Esophagus muscularis mucosa (tissue), 4 donors: ENCODE results near the gene FOS. TPM values are rescaled to one million over a fixed set of nuclear protein-coding genes. Genes with fewer than 3 reads are reported as not detected.

Source experiments
- DNase-seq: peaks from one replicate; pipeline ENCODE4 v3.0.0-alpha.2; 2017; ENCODE audit errors: extremely low spot score
- H3K27ac ChIP-seq, 4 donors: fragments of 200-600 bp; sonication (generic); replicated peaks in 1 of 4; 1 replicate in 3 of 4; 2 replicates in 1 of 4; pipeline ENCODE4 v1.5.1; 2016 to 2019; ENCODE audit warnings: mild to moderate bottlenecking in 1 of 4
- H3K27me3 ChIP-seq, 4 donors: fragments of 200-600 bp; sonication (generic); one replicate each; pipeline versions ENCODE4 v1.5.1 to v1.6.0; 2016 to 2019
- H3K36me3 ChIP-seq, 4 donors: fragments of 200-600 bp; sonication (generic); one replicate each; pipeline ENCODE4 v1.5.1; 2016 to 2019
- H3K4me1 ChIP-seq, 4 donors: fragments of 200-600 bp; sonication (generic); one replicate each; pipeline ENCODE4 v1.5.1; 2016 to 2019
- H3K4me3 ChIP-seq, 4 donors: fragments of 200-600 bp; sonication (generic); 1 replicate in 2 of 4; 2 replicates in 2 of 4; pipeline ENCODE4 v1.5.1; 2016 to 2019; ENCODE audit warnings: mild to moderate bottlenecking in 4 of 4, moderate library complexity in 1 of 4
- H3K9me3 ChIP-seq, 4 donors: fragments of 200-600 bp; sonication (generic); 1 replicate in 3 of 4; 2 replicates in 1 of 4; pipeline ENCODE4 v1.5.1; 2016 to 2019
- EP300 ChIP-seq: sonication (generic); formaldehyde crosslinking; IDR thresholded peaks from one replicate; pipeline ENCODE4 v1.6.1; 2017; ENCODE audit warnings: antibody characterized with exemption
- POLR2A ChIP-seq: fragments of 450-650 bp; IDR thresholded peaks from one replicate; pipeline ENCODE4 v1.6.1; 2017; ENCODE audit warnings: antibody characterized with exemption, moderate library complexity, mild to moderate bottlenecking, low read depth
- POLR2AphosphoS5 ChIP-seq, 2 donors: sonication (generic); formaldehyde crosslinking; IDR thresholded peaks; one replicate each; pipeline ENCODE4 v1.6.1; 2017; ENCODE audit warnings: antibody characterized with exemption in 2 of 2
- WGBS: methylation state at CpG from one replicate; pipeline ENCODE4 v1.1.5; 2018; 5-methylcytosine and 5-hydroxymethylcytosine counted together
- intact Hi-C: fragments of 100-400 bp; cut with DNase I; formaldehyde crosslinking; loops from one replicate; pipeline ENCODE4 v1.15.1; 2023
- total RNA-seq, 4 donors: library from RNA; depleted of rRNA; stranded (reverse); fragments of >200 nt; gene quantifications; one replicate each; pipeline versions ENCODE4 v1.1.0 to v1.2.1, GENCODE V29; 2016
- TF ChIP-seq, protein P1 (sequence below), 3 experiments: fragments of 200-600 bp in 2 of 3; fragments of 450-650 bp in 1 of 3; sonication (generic) in 2 of 3; IDR thresholded peaks; one replicate each; pipeline ENCODE4 v1.5.1; 2017 to 2019; ENCODE audit warnings: antibody characterized with exemption in 3 of 3, mild to moderate bottlenecking in 2 of 3, moderate library complexity in 1 of 3

FOS gene
- total RNA-seq, 4 donors from 2014 or later, result 68.6 to 695 (median 143) TPM

DNA sequence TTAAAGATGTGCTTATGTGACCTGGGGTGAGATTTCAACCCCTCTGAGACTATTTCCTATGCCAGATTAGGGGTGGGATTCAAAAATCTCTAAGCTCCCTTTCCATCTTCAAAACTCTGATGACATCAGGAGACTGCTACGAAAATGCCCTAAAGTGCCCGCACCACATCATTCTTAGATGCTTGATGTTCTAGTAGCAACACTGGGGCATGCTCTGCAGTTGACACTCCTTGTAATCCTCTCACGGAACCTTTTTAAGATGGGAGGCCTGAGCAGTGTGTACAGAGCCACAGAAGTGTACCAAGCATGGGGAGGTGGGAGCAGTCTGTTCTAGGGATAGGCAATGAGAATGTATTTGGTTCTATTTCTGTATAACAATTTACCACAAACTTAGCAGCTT is 12.2 kb downstream of the FOS start:
- TF ChIP-seq, protein P1, sequence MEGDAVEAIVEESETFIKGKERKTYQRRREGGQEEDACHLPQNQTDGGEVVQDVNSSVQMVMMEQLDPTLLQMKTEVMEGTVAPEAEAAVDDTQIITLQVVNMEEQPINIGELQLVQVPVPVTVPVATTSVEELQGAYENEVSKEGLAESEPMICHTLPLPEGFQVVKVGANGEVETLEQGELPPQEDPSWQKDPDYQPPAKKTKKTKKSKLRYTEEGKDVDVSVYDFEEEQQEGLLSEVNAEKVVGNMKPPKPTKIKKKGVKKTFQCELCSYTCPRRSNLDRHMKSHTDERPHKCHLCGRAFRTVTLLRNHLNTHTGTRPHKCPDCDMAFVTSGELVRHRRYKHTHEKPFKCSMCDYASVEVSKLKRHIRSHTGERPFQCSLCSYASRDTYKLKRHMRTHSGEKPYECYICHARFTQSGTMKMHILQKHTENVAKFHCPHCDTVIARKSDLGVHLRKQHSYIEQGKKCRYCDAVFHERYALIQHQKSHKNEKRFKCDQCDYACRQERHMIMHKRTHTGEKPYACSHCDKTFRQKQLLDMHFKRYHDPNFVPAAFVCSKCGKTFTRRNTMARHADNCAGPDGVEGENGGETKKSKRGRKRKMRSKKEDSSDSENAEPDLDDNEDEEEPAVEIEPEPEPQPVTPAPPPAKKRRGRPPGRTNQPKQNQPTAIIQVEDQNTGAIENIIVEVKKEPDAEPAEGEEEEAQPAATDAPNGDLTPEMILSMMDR (IDR thresholded peaks at IDR 0.05), result no peak
- H3K27ac ChIP-seq, result no peak overlapping the region
- no peaks in the 10 kb centered on the region for H3K27me3 ChIP-seq
- no peak for DNase-seq
- 91% methylated on average over 3 of the region's 3 CpGs for WGBS
- peaks cover 17 to 23% (median 22%) of the 10 kb centered on the region in 4 donors for H3K4me1 ChIP-seq
- H3K9me3 ChIP-seq, result no peaks in the 10 kb centered on the region
- intact Hi-C loops, result no loop called here
- H3K36me3 ChIP-seq, result no peaks in the 10 kb centered on the region
- H3K4me3 ChIP-seq, result no peak overlapping the region

DNA sequence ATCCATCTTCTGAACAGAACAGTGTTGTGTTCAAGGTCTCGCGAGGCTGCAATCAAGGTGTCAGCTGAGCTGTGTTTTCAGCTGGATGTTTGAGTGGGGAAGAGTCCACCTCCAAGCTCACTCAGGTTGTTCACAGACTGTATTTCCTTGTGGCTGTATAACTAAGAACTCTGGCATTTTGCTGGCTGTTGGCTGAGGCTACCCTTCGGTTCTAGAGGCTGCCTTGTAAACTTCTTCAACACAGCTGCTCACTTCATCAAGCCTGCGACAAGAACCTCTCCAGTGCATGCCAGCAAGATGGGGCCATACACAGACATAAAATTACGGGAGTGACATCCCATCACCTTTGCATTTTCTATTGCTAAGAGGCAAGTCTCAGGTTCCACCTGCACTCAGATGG is 12.7 kb downstream of the FOS start:
- Histone ChIP-seq H3K4me1 (peaks cover 19 to 27% (median 26%) of the 10 kb centered on the region in 4 donors), H3K4me3 (no peak overlapping the region), H3K27me3 (no peaks in the 10 kb centered on the region), H3K9me3 (no peaks in the 10 kb centered on the region), H3K27ac (no peak overlapping the region), H3K36me3 (no peaks in the 10 kb centered on the region)
- WGBS, result 85% methylated on average over 4 of the region's 5 CpGs
- intact Hi-C loops, result no loop called here
- no peak for DNase-seq
- TF ChIP-seq POLR2AphosphoS5 (IDR thresholded peaks at IDR 0.05) (no peak), POLR2A (no peak), EP300 (no peak)
- TF ChIP-seq, protein P1 (IDR thresholded peaks at IDR 0.05), result no peak

DNA sequence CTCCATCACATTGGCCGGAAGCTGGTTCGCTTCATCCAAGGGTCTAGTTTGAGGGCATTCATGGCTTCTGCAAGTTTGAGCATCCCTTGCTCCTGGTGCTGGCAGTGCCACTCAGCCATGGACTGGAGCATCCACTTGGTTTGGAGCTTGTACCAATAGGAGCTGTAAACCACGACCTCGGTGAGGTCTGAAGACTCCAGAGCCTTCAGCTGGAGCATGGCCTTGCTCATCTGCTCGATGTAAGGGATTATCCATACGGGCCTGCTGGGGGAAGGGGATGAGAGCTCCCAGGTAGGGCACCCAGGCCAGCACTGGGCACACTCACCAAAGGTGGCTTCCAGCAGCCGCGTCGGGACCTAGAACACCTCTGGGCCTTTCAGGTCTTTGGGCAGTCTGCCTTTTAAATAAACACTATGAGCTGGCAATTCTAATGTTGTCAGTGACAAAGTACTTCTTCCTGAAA is 13.5 kb downstream of the FOS start:
- Histone ChIP-seq H3K9me3 (no peaks in the 10 kb centered on the region), H3K4me1 (peaks cover 21 to 30% (median 30%) of the 10 kb centered on the region in 4 donors), H3K27ac (no peak overlapping the region), H3K27me3 (no peaks in the 10 kb centered on the region), H3K4me3 (no peak overlapping the region), H3K36me3 (no peaks in the 10 kb centered on the region)
- DNase-seq, result no peak
- intact Hi-C loops, result no loop called here
- WGBS, result 81% methylated on average over 7 of the region's 9 CpGs
- TF ChIP-seq, protein P1 (IDR thresholded peaks at IDR 0.05), result no peak
- TF ChIP-seq POLR2A (no peak), POLR2AphosphoS5 (IDR thresholded peaks at IDR 0.05) (no peak), EP300 (no peak)

DNA sequence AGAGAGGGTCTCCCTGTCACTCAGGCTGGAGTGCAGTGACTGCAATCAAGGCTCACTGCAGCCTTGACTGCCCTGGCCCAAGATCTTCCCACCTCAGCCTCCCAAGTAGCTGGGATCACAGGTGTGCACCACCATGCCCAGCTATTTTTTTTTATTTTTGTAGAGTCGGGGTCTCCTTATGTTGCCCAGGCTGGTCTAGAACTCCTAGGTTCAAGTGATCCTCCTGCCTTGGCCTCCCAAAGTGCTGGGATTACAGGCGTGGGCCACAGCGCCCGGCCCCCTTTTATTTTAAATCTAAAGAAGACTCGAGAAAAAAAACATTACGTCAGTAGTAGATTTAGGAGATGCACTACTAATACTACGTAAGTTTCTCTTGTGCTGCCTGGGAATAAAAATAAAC is 14.3 kb downstream of the FOS start:
- no peak for DNase-seq
- H3K27me3 ChIP-seq, result no peaks in the 10 kb centered on the region
- 94% methylated on average over 7 of the region's 7 CpGs for WGBS
- H3K27ac ChIP-seq, result peak overlapping the region in 2 of 4 donors; percentile 95 to 96
- no peak overlapping the region for H3K4me3 ChIP-seq
- intact Hi-C loops, result no loop called here
- TF ChIP-seq EP300, result no peak
- no peak for TF ChIP-seq POLR2A
- no peak for TF ChIP-seq POLR2AphosphoS5 (IDR thresholded peaks at IDR 0.05)
- TF ChIP-seq, protein P1 (IDR thresholded peaks at IDR 0.05), result no peak
- H3K4me1 ChIP-seq, result peaks cover 21 to 30% (median 30%) of the 10 kb centered on the region in 4 donors
- H3K36me3 ChIP-seq, result no peaks in the 10 kb centered on the region
- H3K9me3 ChIP-seq, result no peaks in the 10 kb centered on the region
